MCF 10A (cell line): ENCODE measurements around the gene SSBP3. TPM values are rescaled to one million over a fixed set of nuclear protein-coding genes. Genes with fewer than 3 reads are reported as not detected.

Experiments used
- BruUV-seq: library from RNA; stranded (reverse); fragments of 400-500 nt; replicated peaks from 2 replicates; lab custom pipeline; 2021; lab: Mats Ljungman, UMichigan
- CTCF ChIA-PET: fragments of 300-600 bp; sonication (Branson Sonifier 250); formaldehyde crosslinking; extraction: SDS; loops from one replicate; lab custom pipeline; 2021; ENCODE audit warnings: antibody characterized with exemption, inconsistent platforms; lab: Yijun Ruan, JAX
- POLR2A ChIA-PET: fragments of 300-600, 350-650 bp; sonication (Branson Sonifier 250); formaldehyde crosslinking; extraction: SDS; loops from one replicate; lab custom pipeline; 2020; ENCODE audit warnings: antibody characterized with exemption, inconsistent platforms; lab: Yijun Ruan, JAX
- DNase-seq: peaks from one replicate; pipeline ENCODE4 v3.0.0-alpha.2; 2018; ENCODE audit not compliant: unreplicated experiment
- H3K27ac Mint-ChIP-seq: one replicate; pipeline ENCODE4 v1.8.0; 2022; ENCODE audit warnings: mild to moderate bottlenecking, low read depth, mixed read lengths; ENCODE audit not compliant: unreplicated experiment
- H3K27me3 Mint-ChIP-seq: one replicate; pipeline ENCODE4 v1.8.0; 2022; ENCODE audit warnings: mixed read lengths; ENCODE audit not compliant: insufficient read depth, unreplicated experiment
- H3K36me3 Mint-ChIP-seq: one replicate; pipeline ENCODE4 v1.8.0; 2022; ENCODE audit warnings: mild to moderate bottlenecking, moderate library complexity, mixed read lengths; ENCODE audit not compliant: insufficient read depth, unreplicated experiment
- H3K4me1 Mint-ChIP-seq: one replicate; pipeline ENCODE4 v1.8.0; 2022; ENCODE audit warnings: mixed read lengths; ENCODE audit not compliant: insufficient read depth, unreplicated experiment
- H3K4me3 Mint-ChIP-seq: one replicate; pipeline ENCODE4 v1.8.0; 2022; ENCODE audit warnings: mild to moderate bottlenecking, moderate library complexity, mixed read lengths; ENCODE audit not compliant: unreplicated experiment
- H3K9me3 Mint-ChIP-seq: one replicate; pipeline ENCODE4 v1.8.0; 2022; ENCODE audit warnings: mixed read lengths; ENCODE audit not compliant: unreplicated experiment
- intact Hi-C: fragments of 100-400 bp; cut with micrococcal nuclease; formaldehyde crosslinking; loops from 2 replicates; pipeline ENCODE4 v1.14.1; 2022
- total RNA-seq: library from RNA; stranded (reverse); gene quantifications from 2 replicates; pipeline ENCODE4 v1.2.3, GENCODE V29; 2022
- TF ChIP-seq, protein P1 (sequence below): fragments of 200-600 bp; IDR thresholded peaks from one replicate; pipeline ENCODE4 v1.8.0; 2022; ENCODE audit warnings: antibody characterized with exemption, mild to moderate bottlenecking; ENCODE audit not compliant: unreplicated experiment

SSBP3 gene
- total RNA-seq, 1 experiment from 2014 or later, result 8.6 TPM

DNA sequence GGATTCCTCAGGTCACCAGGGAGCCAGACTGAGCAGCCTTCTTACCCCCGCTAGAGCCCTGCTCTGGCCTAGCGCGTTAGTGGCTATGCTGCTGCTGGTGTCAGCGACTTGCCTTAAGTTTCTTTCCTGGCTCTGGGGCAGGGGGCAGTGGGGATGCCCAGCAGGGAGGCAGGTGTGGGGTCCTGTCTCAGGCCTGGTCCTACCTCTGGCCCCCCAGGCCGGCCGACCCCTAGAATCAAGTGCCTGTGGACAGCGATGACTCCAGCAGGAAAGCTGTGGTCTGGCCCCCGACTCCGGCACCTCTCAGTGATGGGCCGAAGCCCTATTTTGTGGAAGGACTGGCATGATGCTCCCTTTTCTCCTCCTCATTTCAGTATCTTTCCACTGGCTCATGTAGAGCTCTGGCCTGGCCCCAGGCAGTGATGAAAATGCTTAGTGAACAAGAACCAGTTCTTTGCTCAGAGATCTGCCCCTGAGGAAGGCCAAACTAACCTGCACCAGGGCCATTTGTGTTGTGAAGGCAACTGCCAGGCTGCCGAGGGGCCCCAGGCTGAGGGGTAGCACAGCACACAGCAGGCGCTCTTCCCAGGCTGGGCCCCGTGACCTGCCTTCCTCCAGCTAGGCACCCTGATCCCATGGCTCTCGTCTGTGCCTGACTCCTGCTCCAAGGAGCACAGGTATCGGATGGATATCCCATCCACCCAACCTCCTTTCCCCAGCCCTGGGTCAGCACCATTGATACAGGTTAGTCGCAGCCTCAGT, 182.6 kb downstream of the SSBP3 start:
- POLR2A ChIA-PET, result interaction anchor here (0.6 kb wide), 1 partner anchor 23 kb away, joined by 3 read pairs; no protein-coding TSS in a partner anchor
- H3K27me3 Mint-ChIP-seq, result no peaks in the 10 kb centered on the region
- no peaks in the 10 kb centered on the region for H3K9me3 Mint-ChIP-seq
- no TSS peak for BruUV-seq
- CTCF ChIA-PET, result no interaction called here
- TF ChIP-seq, protein P1, sequence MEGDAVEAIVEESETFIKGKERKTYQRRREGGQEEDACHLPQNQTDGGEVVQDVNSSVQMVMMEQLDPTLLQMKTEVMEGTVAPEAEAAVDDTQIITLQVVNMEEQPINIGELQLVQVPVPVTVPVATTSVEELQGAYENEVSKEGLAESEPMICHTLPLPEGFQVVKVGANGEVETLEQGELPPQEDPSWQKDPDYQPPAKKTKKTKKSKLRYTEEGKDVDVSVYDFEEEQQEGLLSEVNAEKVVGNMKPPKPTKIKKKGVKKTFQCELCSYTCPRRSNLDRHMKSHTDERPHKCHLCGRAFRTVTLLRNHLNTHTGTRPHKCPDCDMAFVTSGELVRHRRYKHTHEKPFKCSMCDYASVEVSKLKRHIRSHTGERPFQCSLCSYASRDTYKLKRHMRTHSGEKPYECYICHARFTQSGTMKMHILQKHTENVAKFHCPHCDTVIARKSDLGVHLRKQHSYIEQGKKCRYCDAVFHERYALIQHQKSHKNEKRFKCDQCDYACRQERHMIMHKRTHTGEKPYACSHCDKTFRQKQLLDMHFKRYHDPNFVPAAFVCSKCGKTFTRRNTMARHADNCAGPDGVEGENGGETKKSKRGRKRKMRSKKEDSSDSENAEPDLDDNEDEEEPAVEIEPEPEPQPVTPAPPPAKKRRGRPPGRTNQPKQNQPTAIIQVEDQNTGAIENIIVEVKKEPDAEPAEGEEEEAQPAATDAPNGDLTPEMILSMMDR, result no peak
- no peak for DNase-seq
- no peak overlapping the region for H3K4me3 Mint-ChIP-seq
- no peak overlapping the region for H3K27ac Mint-ChIP-seq
- intact Hi-C loops, result no loop called here
- peaks cover 27% of the 10 kb centered on the region for H3K36me3 Mint-ChIP-seq
- H3K4me1 Mint-ChIP-seq, result peaks cover 5% of the 10 kb centered on the region

DNA sequence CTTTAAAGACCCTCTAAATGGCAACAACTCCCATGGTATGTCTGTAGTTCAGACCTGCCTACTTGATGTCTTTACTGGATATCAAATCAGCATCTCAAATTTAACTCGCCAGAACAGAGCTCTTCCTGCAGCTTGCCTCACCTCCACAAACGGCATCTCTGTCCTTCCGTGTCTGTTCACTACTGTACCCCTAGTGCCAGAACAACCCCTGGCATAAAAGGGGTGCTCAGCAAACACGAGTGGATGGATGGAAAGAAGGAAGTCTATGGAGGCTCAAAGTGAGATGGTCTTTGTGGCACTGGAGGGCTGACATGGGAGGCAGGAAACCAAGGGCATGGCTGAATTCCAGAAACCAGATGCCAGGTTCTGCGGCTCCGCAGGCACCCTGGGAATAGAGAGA, 183.5 kb downstream of the SSBP3 start:
- POLR2A ChIA-PET, result no interaction called here
- TSS peak; percentile 15 for BruUV-seq

DNA sequence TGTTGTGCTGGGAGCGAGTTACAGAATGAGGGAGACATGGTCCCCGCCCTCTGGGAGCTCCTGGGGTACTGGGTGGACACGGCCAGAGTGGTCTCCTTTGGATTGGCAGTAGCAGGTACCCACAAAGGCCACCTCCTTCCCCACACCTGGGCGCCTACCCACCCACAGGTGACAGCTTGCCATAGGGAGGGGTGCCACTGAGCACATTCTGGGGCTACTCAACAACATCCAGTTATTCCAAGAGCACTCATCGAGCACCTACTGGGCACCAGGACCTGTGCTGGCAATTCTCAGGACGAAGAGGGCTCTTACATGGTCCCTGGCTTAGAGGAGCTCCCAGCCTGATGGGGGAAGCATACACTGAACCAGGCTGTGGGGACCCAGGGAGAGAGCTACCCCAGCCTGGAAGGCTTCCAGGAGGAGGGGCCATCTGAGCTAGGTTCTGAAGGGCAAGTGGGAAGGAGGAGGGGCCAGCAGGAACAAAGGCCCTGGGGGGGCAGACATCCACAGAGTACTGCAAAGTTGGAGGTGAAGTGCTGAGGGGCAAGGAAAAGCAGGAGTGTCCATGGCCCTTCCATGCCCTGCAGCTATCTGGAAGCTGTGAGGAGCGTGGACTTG, 184.2 kb downstream of the SSBP3 start:
- Mint-ChIP-seq H3K36me3 (peaks cover 41% of the 10 kb centered on the region), H3K4me3 (no peak overlapping the region), H3K4me1 (peaks cover 2% of the 10 kb centered on the region), H3K27me3 (no peaks in the 10 kb centered on the region), H3K9me3 (no peaks in the 10 kb centered on the region), H3K27ac (no peak overlapping the region)
- intact Hi-C loops, result no loop called here
- BruUV-seq, result no TSS peak
- POLR2A ChIA-PET, result interaction anchor here (0.8 kb wide), 1 partner anchor 19 kb away, joined by 3 read pairs; no protein-coding TSS in a partner anchor
- CTCF ChIA-PET, result no interaction called here
- DNase-seq, result no peak
- TF ChIP-seq, protein P1, result no peak

More for the DNA sequence above, 183.5 kb downstream of the SSBP3 start:
- CTCF ChIA-PET, result no interaction called here
- no peak overlapping the region for H3K27ac Mint-ChIP-seq
- no peaks in the 10 kb centered on the region for H3K9me3 Mint-ChIP-seq
- H3K4me1 Mint-ChIP-seq, result peaks cover 5% of the 10 kb centered on the region
- intact Hi-C loops, result no loop called here
- TF ChIP-seq, protein P1, result no peak
- no peak for DNase-seq
- H3K27me3 Mint-ChIP-seq, result no peaks in the 10 kb centered on the region
- no peak overlapping the region for H3K4me3 Mint-ChIP-seq
- peaks cover 34% of the 10 kb centered on the region for H3K36me3 Mint-ChIP-seq

GRCh38 chr1:54221113-54221834, 184.9 kb downstream of the SSBP3 start:
- POLR2A ChIA-PET, result interaction anchor here (0.8 kb wide), 1 partner anchor 19 kb away, joined by 3 read pairs; no protein-coding TSS in a partner anchor
- no TSS peak for BruUV-seq
- Mint-ChIP-seq H3K9me3 (no peaks in the 10 kb centered on the region), H3K27me3 (no peaks in the 10 kb centered on the region), H3K4me1 (no peaks in the 10 kb centered on the region), H3K4me3 (no peak overlapping the region), H3K36me3 (peaks cover 48% of the 10 kb centered on the region), H3K27ac (no peak overlapping the region)
- CTCF ChIA-PET, result interaction anchor here (0.6 kb wide), 1 partner anchor 612 kb away, joined by 4 read pairs; no protein-coding TSS in a partner anchor
- TF ChIP-seq, protein P1, result no peak
- no peak for DNase-seq
- intact Hi-C loops, result no loop called here
